Fibroblast of lung (primary cell): ENCODE results near the gene PTCSC3.

Source experiments
- EZH2 ChIP-seq: IDR thresholded peaks from 2 replicates; pipeline ENCODE4 v1.5.1; 2012; ENCODE audit warnings: low read length, control low read depth, mild to moderate bottlenecking; ENCODE audit errors: missing control alignments
- TF ChIP-seq, protein P1 (sequence below), 2 donors: IDR thresholded peaks in 1 of 2; conservative IDR thresholded peaks in 1 of 2; 1 replicate in 1 of 2; 2 replicates in 1 of 2; pipeline ENCODE4 v1.5.1; 2011 to 2012; ENCODE audit warnings: low read length in 2 of 2, control low read depth in 1 of 2, inconsistent platforms in 1 of 2, low read depth in 1 of 2, mild to moderate bottlenecking in 1 of 2

DNA sequence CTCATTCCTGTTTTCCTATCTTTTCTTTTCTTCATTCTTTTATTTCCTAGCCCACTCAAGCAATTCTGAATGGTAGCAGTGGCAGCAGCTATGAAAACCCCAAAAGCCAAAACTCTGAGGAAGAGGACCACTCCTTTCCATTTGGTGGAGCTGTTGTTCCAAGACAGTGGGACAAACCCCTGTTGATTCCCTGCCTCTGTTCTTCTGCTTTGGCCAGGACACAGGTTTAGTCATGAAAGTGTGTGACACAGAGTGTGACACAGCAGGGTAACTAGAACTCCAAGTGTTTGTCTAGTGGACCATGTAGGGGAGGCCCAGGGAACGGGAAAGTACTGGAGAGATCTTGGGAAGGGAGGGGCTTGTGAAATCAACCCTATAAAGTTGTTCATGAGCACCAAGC lies 71.1 kb downstream of the PTCSC3 start:
- TF ChIP-seq, protein P1, sequence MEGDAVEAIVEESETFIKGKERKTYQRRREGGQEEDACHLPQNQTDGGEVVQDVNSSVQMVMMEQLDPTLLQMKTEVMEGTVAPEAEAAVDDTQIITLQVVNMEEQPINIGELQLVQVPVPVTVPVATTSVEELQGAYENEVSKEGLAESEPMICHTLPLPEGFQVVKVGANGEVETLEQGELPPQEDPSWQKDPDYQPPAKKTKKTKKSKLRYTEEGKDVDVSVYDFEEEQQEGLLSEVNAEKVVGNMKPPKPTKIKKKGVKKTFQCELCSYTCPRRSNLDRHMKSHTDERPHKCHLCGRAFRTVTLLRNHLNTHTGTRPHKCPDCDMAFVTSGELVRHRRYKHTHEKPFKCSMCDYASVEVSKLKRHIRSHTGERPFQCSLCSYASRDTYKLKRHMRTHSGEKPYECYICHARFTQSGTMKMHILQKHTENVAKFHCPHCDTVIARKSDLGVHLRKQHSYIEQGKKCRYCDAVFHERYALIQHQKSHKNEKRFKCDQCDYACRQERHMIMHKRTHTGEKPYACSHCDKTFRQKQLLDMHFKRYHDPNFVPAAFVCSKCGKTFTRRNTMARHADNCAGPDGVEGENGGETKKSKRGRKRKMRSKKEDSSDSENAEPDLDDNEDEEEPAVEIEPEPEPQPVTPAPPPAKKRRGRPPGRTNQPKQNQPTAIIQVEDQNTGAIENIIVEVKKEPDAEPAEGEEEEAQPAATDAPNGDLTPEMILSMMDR (conservative IDR thresholded peaks at IDR 0.05 in 1 of 2, IDR thresholded peaks at IDR 0.05 in 1 of 2; ENCODE audit: low read depth in 1 of 2, low read length in 2 of 2) = no peak
- TF ChIP-seq EZH2 = no peak
